Small intestine (tissue), 7 donors: Measurements from ENCODE around the gene DDAH1. TPM values are rescaled to one million over a fixed set of nuclear protein-coding genes. Genes with fewer than 3 reads are reported as not detected.

Source experiments
- DNase-seq, 2 donors: peaks; one replicate each; pipeline versions ENCODE4 v3.0.0 to v3.0.0-alpha.2; 2013
- FAIRE-seq: peaks from 2 replicates; lab custom pipeline; 2012; peaks lifted over from hg19 to GRCh38; lab: Jason Lieb, UNC
- H3K27ac ChIP-seq, 3 donors: one replicate each; pipeline ENCODE4 v1.5.1; 2013; ENCODE audit warnings: low read length in 2 of 3, mild to moderate bottlenecking in 2 of 3, control low read depth in 1 of 3, inconsistent platforms in 1 of 3, low read depth in 1 of 3, moderate library complexity in 1 of 3
- H3K27me3 ChIP-seq, 3 donors: one replicate each; pipeline ENCODE4 v1.6.1; 2013; ENCODE audit warnings: low read length in 3 of 3, inconsistent platforms in 1 of 3; ENCODE audit not compliant: control insufficient read depth in 3 of 3, insufficient read depth in 3 of 3
- H3K36me3 ChIP-seq, 3 donors: one replicate each; pipeline ENCODE4 v1.6.1; 2013; ENCODE audit warnings: low read length in 3 of 3, inconsistent platforms in 1 of 3, low read depth in 1 of 3, mild to moderate bottlenecking in 1 of 3, moderate library complexity in 1 of 3; ENCODE audit not compliant: control insufficient read depth in 3 of 3, insufficient read depth in 2 of 3
- H3K4me1 ChIP-seq, 3 donors: one replicate each; pipeline ENCODE4 v1.6.1; 2013; ENCODE audit warnings: low read length in 2 of 3, inconsistent platforms in 1 of 3, low read depth in 1 of 3, mild to moderate bottlenecking in 1 of 3, moderate library complexity in 1 of 3; ENCODE audit not compliant: control insufficient read depth in 3 of 3, insufficient read depth in 2 of 3
- H3K4me3 ChIP-seq, 3 donors: one replicate each; pipeline ENCODE4 v1.5.1; 2013; ENCODE audit warnings: low read length in 3 of 3, control low read depth in 1 of 3, inconsistent platforms in 1 of 3, low read depth in 1 of 3, mild to moderate bottlenecking in 1 of 3, moderate library complexity in 1 of 3
- H3K9me3 ChIP-seq, 2 donors: one replicate each; pipeline ENCODE4 v1.6.1; 2013; ENCODE audit warnings: low read depth in 1 of 2, low read length in 1 of 2; ENCODE audit not compliant: control insufficient read depth in 2 of 2, insufficient read depth in 1 of 2
- WGBS, 3 donors: extraction: QIAGEN DNeasy Blood & Tissue Kit; methylation state at CpG; one replicate each; pipeline ENCODE4 v1.1.7; 2013; 5-methylcytosine and 5-hydroxymethylcytosine counted together
- polyA plus RNA-seq, 4 donors: library from polyadenylated mRNA; stranded (reverse) in 3 of 4; unstranded in 1 of 4; fragments of 200-250 nt in 3 of 4; fragments of 120-200 nt in 1 of 4; gene quantifications; one replicate each; pipeline versions ENCODE4 v1.2.1 to v1.2.3, GENCODE V29; 2013
- donor health status: healthy with polysubstance abuse.
- donor health status: control.
- donor health status: control.
- donor health status: Bipolar disorder and iron deficiency.
- donor health status: healthy.

Gene DDAH1
- polyA plus RNA-seq, 4 donors = 21.9 to 130 (median 46.7) TPM

GRCh38 chr1:85459290-85459689 is 5.7 kb downstream of the DDAH1 start:
- no peaks in the 10 kb centered on the region for H3K27me3 ChIP-seq
- no peaks in the 10 kb centered on the region for H3K9me3 ChIP-seq
- H3K4me1 ChIP-seq = peaks cover 2 to 49% (median 12%) of the 10 kb centered on the region in 3 donors

GRCh38 chr1:85454214-85454613 is 10.7 kb downstream of the DDAH1 start:
- no peak for FAIRE-seq
- 93 to 97% (median 96%) methylated on average over 4 of the region's 4 CpGs for WGBS, 3 donors
- Histone ChIP-seq H3K4me1 (peaks cover 0 to 21% (median 6%) of the 10 kb centered on the region in 3 donors), H3K27ac (no peak overlapping the region), H3K9me3 (no peaks in the 10 kb centered on the region), H3K4me3 (no peak overlapping the region), H3K27me3 (no peaks in the 10 kb centered on the region), H3K36me3 (peaks cover 0 to 6% (median 0%) of the 10 kb centered on the region in 3 donors)
- DNase-seq = no peak

More at GRCh38 chr1:85459290-85459689, 5.7 kb downstream of the DDAH1 start:
- FAIRE-seq (no peak), DNase-seq (no peak)
- Histone ChIP-seq H3K4me3 (no peak overlapping the region), H3K27ac (no peak overlapping the region), H3K36me3 (peaks cover 0 to 2% (median 0%) of the 10 kb centered on the region in 3 donors)
- WGBS, 3 donors = 17 to 36% (median 23%) methylated on average over 2 of the region's 2 CpGs

GRCh38 chr1:85453640-85454194 is 11.2 kb downstream of the DDAH1 start:
- DNase-seq = no peak
- no peak overlapping the region for H3K4me3 ChIP-seq
- H3K4me1 ChIP-seq = peaks cover 0 to 18% (median 6%) of the 10 kb centered on the region in 3 donors
- H3K36me3 ChIP-seq = peaks cover 0 to 6% (median 0%) of the 10 kb centered on the region in 3 donors
- no peaks in the 10 kb centered on the region for H3K9me3 ChIP-seq
- FAIRE-seq = no peak
- 76 to 94% (median 85%) methylated on average over 2 of the region's 2 CpGs for WGBS, 3 donors
- H3K27me3 ChIP-seq = no peaks in the 10 kb centered on the region
- no peak overlapping the region for H3K27ac ChIP-seq

GRCh38 chr1:85452948-85453347 is 12.0 kb downstream of the DDAH1 start:
- Histone ChIP-seq H3K9me3 (no peaks in the 10 kb centered on the region), H3K27ac (peak overlapping the region in 1 of 3 donors; percentile 24), H3K27me3 (no peaks in the 10 kb centered on the region), H3K4me3 (no peak overlapping the region), H3K4me1 (peaks cover 0 to 18% (median 6%) of the 10 kb centered on the region in 3 donors), H3K36me3 (peaks cover 0 to 6% (median 0%) of the 10 kb centered on the region in 3 donors)
- DNase-seq (no peak), FAIRE-seq (no peak)
- WGBS, 3 donors = 59 to 70% (median 66%) methylated on average over 2 of the region's 2 CpGs

- WGBS, 3 donors = 75 to 89% (median 86%) methylated on average over 2 of the region's 2 CpGs
- Histone ChIP-seq H3K4me1 (peaks cover 0 to 18% (median 2%) of the 10 kb centered on the region in 3 donors), H3K9me3 (no peaks in the 10 kb centered on the region), H3K27me3 (no peaks in the 10 kb centered on the region), H3K36me3 (peaks cover 0 to 3% (median 0%) of the 10 kb centered on the region in 3 donors), H3K27ac (no peak overlapping the region), H3K4me3 (no peak overlapping the region)
- FAIRE-seq = no peak
- no peak for DNase-seq
These were observed 13.6 kb downstream of the DDAH1 start for GRCh38 chr1:85451236-85451830.

GRCh38 chr1:85450832-85451231 is 14.1 kb downstream of the DDAH1 start:
- no peaks in the 10 kb centered on the region for H3K9me3 ChIP-seq
- H3K27me3 ChIP-seq = no peaks in the 10 kb centered on the region
- peaks cover 0 to 18% (median 2%) of the 10 kb centered on the region in 3 donors for H3K4me1 ChIP-seq
- WGBS, 3 donors = 96 to 97% (median 97%) methylated on average over 2 of the region's 2 CpGs
- FAIRE-seq (no peak), DNase-seq (no peak)
- no peak overlapping the region for H3K27ac ChIP-seq
- H3K36me3 ChIP-seq = peaks cover 0 to 3% (median 0%) of the 10 kb centered on the region in 3 donors
- no peak overlapping the region for H3K4me3 ChIP-seq

- Histone ChIP-seq H3K9me3 (no peaks in the 10 kb centered on the region), H3K27ac (no peak overlapping the region), H3K4me3 (no peak overlapping the region), H3K36me3 (peaks cover 0 to 3% (median 0%) of the 10 kb centered on the region in 3 donors), H3K4me1 (peaks cover 0 to 18% (median 0%) of the 10 kb centered on the region in 3 donors), H3K27me3 (no peaks in the 10 kb centered on the region)
- DNase-seq = no peak
- 17 to 45% (median 28%) methylated on average over 3 of the region's 3 CpGs for WGBS, 3 donors
- no peak for FAIRE-seq
These were observed 15.6 kb downstream of the DDAH1 start for GRCh38 chr1:85449356-85449755.

GRCh38 chr1:85448358-85448757 is 16.6 kb downstream of the DDAH1 start:
- no peak overlapping the region for H3K27ac ChIP-seq
- no peak overlapping the region for H3K4me3 ChIP-seq
- H3K9me3 ChIP-seq = no peaks in the 10 kb centered on the region
- no peak for DNase-seq
- no peaks in the 10 kb centered on the region for H3K27me3 ChIP-seq
- H3K4me1 ChIP-seq = peaks cover 0 to 11% (median 0%) of the 10 kb centered on the region in 3 donors
- WGBS, 3 donors = 59 to 93% (median 77%) methylated on average over 2 of the region's 2 CpGs
- H3K36me3 ChIP-seq = peaks cover 0 to 3% (median 0%) of the 10 kb centered on the region in 3 donors
- FAIRE-seq = no peak
